Astrocyte (in vitro differentiated cells and primary cell): ENCODE measurements around the gene C2CD2. TPM values are rescaled to one million over a fixed set of nuclear protein-coding genes. Genes with fewer than 3 reads are reported as not detected.

Experiments used
- DNase-seq: peaks from one replicate; pipeline ENCODE4 v3.0.0-alpha.2; 2010; ENCODE audit warnings: low read depth
- FAIRE-seq: peaks from 2 replicates; lab custom pipeline; 2011; peaks lifted over from hg19 to GRCh38; lab: Jason Lieb, UNC
- H2AFZ ChIP-seq: 2 replicates; pipeline ENCODE4 v1.6.0; 2012; ENCODE audit warnings: low read depth, low read length, inconsistent platforms
- H3K27ac ChIP-seq: 2 replicates; pipeline ENCODE4 v1.5.1; 2011; ENCODE audit warnings: low read depth, low read length, inconsistent platforms
- H3K27me3 ChIP-seq: 2 replicates; pipeline ENCODE4 v1.6.0; 2011; ENCODE audit warnings: low read length, inconsistent platforms; ENCODE audit not compliant: insufficient read depth
- H3K36me3 ChIP-seq: 2 replicates; pipeline ENCODE4 v1.5.1; 2011; ENCODE audit warnings: low read length, inconsistent platforms; ENCODE audit not compliant: insufficient read depth
- H3K4me1 ChIP-seq: 2 replicates; pipeline ENCODE4 v1.5.1; 2011; ENCODE audit warnings: low read length, inconsistent platforms; ENCODE audit not compliant: insufficient read depth
- H3K4me2 ChIP-seq: 2 replicates; pipeline ENCODE4 v1.6.0; 2012; ENCODE audit warnings: low read length, inconsistent platforms
- H3K4me3 ChIP-seq: 2 replicates; pipeline ENCODE4 v1.5.1; 2011; ENCODE audit warnings: low read depth, mild to moderate bottlenecking, low read length, inconsistent platforms; ENCODE audit not compliant: insufficient read depth
- H3K79me2 ChIP-seq: 2 replicates; pipeline ENCODE4 v1.6.0; 2012; ENCODE audit warnings: mild to moderate bottlenecking, low read length, inconsistent platforms; ENCODE audit not compliant: insufficient read depth
- H3K9ac ChIP-seq: 2 replicates; pipeline ENCODE4 v1.6.0; 2012; ENCODE audit warnings: mild to moderate bottlenecking, low read length, inconsistent platforms
- H3K9me3 ChIP-seq: 2 replicates; pipeline ENCODE4 v1.5.1; 2012; ENCODE audit warnings: low read depth, mild to moderate bottlenecking, low read length, inconsistent platforms; ENCODE audit not compliant: insufficient read depth
- H4K20me1 ChIP-seq: 2 replicates; pipeline ENCODE4 v1.6.0; 2012; ENCODE audit warnings: low read length, inconsistent platforms; ENCODE audit not compliant: insufficient read depth
- H3K27ac Mint-ChIP-seq: one replicate; pipeline ENCODE4 v1.8.0; 2021; ENCODE audit warnings: mild to moderate bottlenecking, mixed read lengths; ENCODE audit not compliant: unreplicated experiment
- H3K27me3 Mint-ChIP-seq: one replicate; pipeline ENCODE4 v1.8.0; 2021; ENCODE audit warnings: low read depth, mixed read lengths; ENCODE audit not compliant: unreplicated experiment
- H3K36me3 Mint-ChIP-seq: one replicate; pipeline ENCODE4 v1.8.0; 2021; ENCODE audit warnings: low read depth, mixed read lengths; ENCODE audit not compliant: unreplicated experiment
- H3K4me1 Mint-ChIP-seq: one replicate; pipeline ENCODE4 v1.8.0; 2021; ENCODE audit warnings: low read depth, mixed read lengths; ENCODE audit not compliant: unreplicated experiment
- H3K4me3 Mint-ChIP-seq: one replicate; pipeline ENCODE4 v1.8.0; 2021; ENCODE audit warnings: mild to moderate bottlenecking, moderate library complexity, mixed read lengths; ENCODE audit not compliant: unreplicated experiment
- H3K9me3 Mint-ChIP-seq: one replicate; pipeline ENCODE4 v1.8.0; 2021; ENCODE audit warnings: mild to moderate bottlenecking, mixed read lengths; ENCODE audit not compliant: unreplicated experiment
- CTCF ChIP-seq: IDR thresholded peaks from 2 replicates; pipeline ENCODE4 v1.5.1; 2011; ENCODE audit warnings: low read depth, mild to moderate bottlenecking, inconsistent platforms, low read length, moderate library complexity; ENCODE audit not compliant: insufficient read depth
- EZH2 ChIP-seq: IDR thresholded peaks from 2 replicates; pipeline ENCODE4 v1.6.1; 2012; ENCODE audit warnings: mild to moderate bottlenecking, low read length, inconsistent platforms; ENCODE audit not compliant: insufficient read depth
- total RNA-seq: library from RNA; stranded (reverse); gene quantifications from 2 replicates; pipeline ENCODE4 v1.2.1, GENCODE V29; 2021

The C2CD2 gene
- total RNA-seq, 1 donor from 2014 or later: 8.3 TPM

DNA sequence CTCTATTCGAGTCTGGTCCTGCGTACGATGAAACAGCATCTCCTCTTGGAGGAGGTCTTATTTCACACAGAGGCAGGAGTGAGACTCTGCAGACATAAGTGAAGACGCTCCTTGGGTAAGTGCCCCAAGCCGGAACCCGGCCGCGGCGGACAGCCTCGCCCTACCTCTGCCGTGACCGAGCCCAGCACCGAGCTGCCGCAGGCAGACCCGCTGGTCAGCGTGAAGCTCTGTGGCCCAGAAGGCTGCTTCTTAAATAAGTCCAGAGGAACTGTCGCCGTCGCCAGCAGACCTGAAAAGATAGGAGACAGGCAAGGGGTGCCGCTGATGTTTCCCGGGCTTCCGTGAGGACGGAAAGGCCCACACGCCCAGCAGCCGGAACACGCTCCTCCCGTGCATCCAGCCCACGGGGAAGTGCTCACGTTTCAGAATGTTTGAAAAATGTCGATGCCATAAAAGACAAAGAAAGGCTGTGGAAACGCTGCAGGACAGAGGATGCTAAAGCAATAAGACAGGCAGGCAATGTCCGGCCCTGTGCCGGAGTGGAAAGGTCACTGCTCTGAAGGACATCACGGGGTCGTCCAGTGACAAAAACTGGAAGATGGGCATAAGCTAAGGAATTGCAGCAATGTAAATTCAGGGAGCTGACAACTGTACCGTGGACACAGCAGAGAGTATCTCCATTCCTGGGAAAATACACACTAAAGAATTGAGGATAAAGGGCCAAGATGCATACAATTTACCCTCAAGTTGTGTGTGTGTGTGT is 46.1 kb downstream of the C2CD2 start:
- DNase-seq (no peak), FAIRE-seq (no peak)
- Histone ChIP-seq H3K79me2 (no peaks in the 10 kb centered on the region), H3K4me1 (no peaks in the 10 kb centered on the region), H3K27ac (no peak overlapping the region), H2AFZ (no peak overlapping the region), H3K9ac (no peak overlapping the region), H3K27me3 (no peaks in the 10 kb centered on the region), H3K36me3 (peaks cover 18% of the 10 kb centered on the region), H4K20me1 (no peaks in the 10 kb centered on the region), H3K4me3 (no peak overlapping the region), H3K9me3 (no peaks in the 10 kb centered on the region), H3K4me2 (no peak overlapping the region)
- no peak for TF ChIP-seq EZH2
- no peak for TF ChIP-seq CTCF
- Mint-ChIP-seq H3K27ac (no peak overlapping the region), H3K36me3 (peaks cover 5% of the 10 kb centered on the region), H3K27me3 (no peaks in the 10 kb centered on the region), H3K4me3 (no peak overlapping the region), H3K4me1 (no peaks in the 10 kb centered on the region), H3K9me3 (no peaks in the 10 kb centered on the region)

GRCh38 chr21:41906770-41907169 is 47.0 kb downstream of the C2CD2 start:
- Mint-ChIP-seq H3K4me3 (no peak overlapping the region), H3K27ac (no peak overlapping the region), H3K27me3 (no peaks in the 10 kb centered on the region), H3K36me3 (peaks cover 5% of the 10 kb centered on the region), H3K9me3 (no peaks in the 10 kb centered on the region), H3K4me1 (no peaks in the 10 kb centered on the region)
- Histone ChIP-seq H3K27me3 (no peaks in the 10 kb centered on the region), H4K20me1 (no peaks in the 10 kb centered on the region), H2AFZ (no peak overlapping the region), H3K79me2 (no peaks in the 10 kb centered on the region), H3K9me3 (no peaks in the 10 kb centered on the region), H3K27ac (no peak overlapping the region), H3K9ac (no peak overlapping the region), H3K36me3 (peaks cover 14% of the 10 kb centered on the region), H3K4me2 (no peak overlapping the region), H3K4me3 (no peak overlapping the region), H3K4me1 (no peaks in the 10 kb centered on the region)
- TF ChIP-seq CTCF (no peak), EZH2 (no peak)
- FAIRE-seq (no peak), DNase-seq (no peak)
